ENCODE data around the gene FAM120A. TPM values are rescaled to one million over a fixed set of nuclear protein-coding genes. Genes with fewer than 3 reads are reported as not detected.
A peak's percentile ranks its signal among the peaks of the same experiment; 100 is the strongest.

The FAM120A gene
- total and polyA plus RNA-seq, 11 donors = 37.9 to 123 (median 113) TPM

- peaks cover 0 to 81% (median 47%) of the 10 kb centered on the region in 9 donors for H3K36me3 ChIP-seq
- no peaks in the 10 kb centered on the region for H3K27me3 ChIP-seq
- no peaks in the 10 kb centered on the region for H3K9me3 ChIP-seq
- peak; percentile 56 to 72 (median 68) for ATAC-seq
- H3K4me3 ChIP-seq = no peak overlapping the region
- intact Hi-C loops (cut with DNase I) = loop anchor here in 1 of 10 donors (5.0 kb wide), 1 partner anchor 89 kb away; the partner anchor contains the start of genes FAM120A and FAM120AOS
- TF ChIP-seq, protein P1, sequence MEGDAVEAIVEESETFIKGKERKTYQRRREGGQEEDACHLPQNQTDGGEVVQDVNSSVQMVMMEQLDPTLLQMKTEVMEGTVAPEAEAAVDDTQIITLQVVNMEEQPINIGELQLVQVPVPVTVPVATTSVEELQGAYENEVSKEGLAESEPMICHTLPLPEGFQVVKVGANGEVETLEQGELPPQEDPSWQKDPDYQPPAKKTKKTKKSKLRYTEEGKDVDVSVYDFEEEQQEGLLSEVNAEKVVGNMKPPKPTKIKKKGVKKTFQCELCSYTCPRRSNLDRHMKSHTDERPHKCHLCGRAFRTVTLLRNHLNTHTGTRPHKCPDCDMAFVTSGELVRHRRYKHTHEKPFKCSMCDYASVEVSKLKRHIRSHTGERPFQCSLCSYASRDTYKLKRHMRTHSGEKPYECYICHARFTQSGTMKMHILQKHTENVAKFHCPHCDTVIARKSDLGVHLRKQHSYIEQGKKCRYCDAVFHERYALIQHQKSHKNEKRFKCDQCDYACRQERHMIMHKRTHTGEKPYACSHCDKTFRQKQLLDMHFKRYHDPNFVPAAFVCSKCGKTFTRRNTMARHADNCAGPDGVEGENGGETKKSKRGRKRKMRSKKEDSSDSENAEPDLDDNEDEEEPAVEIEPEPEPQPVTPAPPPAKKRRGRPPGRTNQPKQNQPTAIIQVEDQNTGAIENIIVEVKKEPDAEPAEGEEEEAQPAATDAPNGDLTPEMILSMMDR (IDR thresholded peaks at IDR 0.05) = no peak
- TF ChIP-seq POLR2A (IDR thresholded peaks at IDR 0.05) = no peak
- DNase-seq = peak in 1 of 5 donors; percentile 27
- peak overlapping the region in 9 of 12 donors; percentile 3 to 79 (median 22) for H3K27ac ChIP-seq
- 44 to 63% (median 49%) methylated on average over 8 of the region's 8 CpGs for WGBS, 4 donors
- H3K4me1 ChIP-seq = peaks cover 0 to 37% (median 12%) of the 10 kb centered on the region in 12 donors
Measured at GRCh38 chr9:93541581-93542349, 90.3 kb downstream of the FAM120A start.

DNA sequence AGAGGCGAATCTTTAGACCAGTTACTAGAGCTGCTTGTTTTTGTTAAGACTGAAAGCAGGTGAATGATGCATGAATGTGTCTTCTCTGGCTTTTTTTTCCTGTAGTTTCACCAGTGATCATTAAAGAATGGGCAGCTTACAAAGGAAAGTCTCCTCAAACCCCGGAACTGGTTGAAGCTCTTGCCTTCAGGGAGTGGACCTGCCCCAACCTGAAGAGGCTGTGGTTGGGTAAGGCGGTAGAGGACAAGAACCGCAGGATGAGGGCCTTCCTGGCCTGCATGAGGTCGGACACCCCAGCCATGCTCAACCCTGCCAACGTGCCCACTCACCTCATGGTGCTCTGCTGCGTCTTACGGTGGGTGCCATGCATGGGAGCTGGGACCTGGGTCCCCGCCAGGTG lies 91.6 kb downstream of the FAM120A start:
- intact Hi-C loops (cut with DNase I) = loop anchor here in 1 of 10 donors (5.0 kb wide), 1 partner anchor 91 kb away; the partner anchor contains the start of genes FAM120A and FAM120AOS
- no peak overlapping the region for H3K4me3 ChIP-seq
- no peak for DNase-seq
- H3K9me3 ChIP-seq = no peaks in the 10 kb centered on the region
- TF ChIP-seq, protein P1 (IDR thresholded peaks at IDR 0.05) = no peak
- TF ChIP-seq POLR2A (IDR thresholded peaks at IDR 0.05) = no peak
- ATAC-seq = no peak
- 94 to 98% (median 96%) methylated on average over 9 of the region's 9 CpGs for WGBS, 4 donors
- H3K27ac ChIP-seq = no peak overlapping the region
- H3K27me3 ChIP-seq = no peaks in the 10 kb centered on the region
- peaks cover 0 to 80% (median 56%) of the 10 kb centered on the region in 9 donors for H3K36me3 ChIP-seq
- peaks cover 0 to 47% (median 12%) of the 10 kb centered on the region in 12 donors for H3K4me1 ChIP-seq

DNA sequence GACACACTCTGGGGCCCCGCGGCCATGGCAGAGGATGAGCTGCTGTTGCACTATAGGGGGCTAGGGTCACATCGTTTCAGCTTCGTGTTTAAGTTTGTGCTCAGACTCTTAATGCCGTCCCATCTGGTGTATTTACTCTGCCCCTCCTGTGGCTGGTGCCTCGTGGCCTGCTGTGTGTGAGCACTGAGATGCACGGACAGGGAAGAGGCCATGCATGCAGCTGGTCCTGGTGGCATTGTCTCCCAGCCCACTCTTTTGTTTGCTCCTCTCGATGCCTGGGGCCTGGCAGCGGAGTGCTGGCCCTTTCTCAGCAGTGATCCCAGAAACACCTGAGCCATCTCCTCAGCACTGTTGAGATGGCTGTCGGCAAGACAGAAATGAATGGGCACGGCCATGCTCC lies 94.9 kb downstream of the FAM120A start:
- no peak for DNase-seq
- no peaks in the 10 kb centered on the region for H3K27me3 ChIP-seq
- H3K4me1 ChIP-seq = peaks cover 0 to 39% (median 9%) of the 10 kb centered on the region in 12 donors
- 95 to 98% (median 96%) methylated on average over 11 of the region's 11 CpGs for WGBS, 4 donors
- no peaks in the 10 kb centered on the region for H3K9me3 ChIP-seq
- H3K36me3 ChIP-seq = peaks cover 0 to 87% (median 62%) of the 10 kb centered on the region in 9 donors
- no peak for ATAC-seq
- TF ChIP-seq, protein P1 (IDR thresholded peaks at IDR 0.05) = no peak
- no peak for TF ChIP-seq POLR2A (IDR thresholded peaks at IDR 0.05)
- intact Hi-C loops (cut with DNase I) = no loop called here
- no peak overlapping the region for H3K4me3 ChIP-seq
- no peak overlapping the region for H3K27ac ChIP-seq

- peaks cover 0 to 26% (median 2%) of the 10 kb centered on the region in 12 donors for H3K4me1 ChIP-seq
- H3K27ac ChIP-seq = peak overlapping the region in 3 of 12 donors; percentile 22 to 43 (median 31)
- ATAC-seq (peak in 3 of 4 donors; percentile 39 to 81 (median 75)), DNase-seq (no peak)
- intact Hi-C loops (cut with DNase I) = no loop called here
- WGBS, 4 donors = 40 to 53% (median 53%) methylated on average over 5 of the region's 5 CpGs
- H3K27me3 ChIP-seq = no peaks in the 10 kb centered on the region
- H3K36me3 ChIP-seq = peaks cover 0 to 94% (median 70%) of the 10 kb centered on the region in 9 donors
- no peak overlapping the region for H3K4me3 ChIP-seq
- TF ChIP-seq POLR2A (IDR thresholded peaks at IDR 0.05) = no peak
- TF ChIP-seq, protein P1 (IDR thresholded peaks at IDR 0.05) = no peak
- no peaks in the 10 kb centered on the region for H3K9me3 ChIP-seq
Measured at GRCh38 chr9:93549611-93550010, 98.1 kb downstream of the FAM120A start.
